Measurements from ENCODE around the gene CDYL2. TPM values are rescaled to one million over a fixed set of nuclear protein-coding genes. Genes with fewer than 3 reads are reported as not detected.

Gene CDYL2
- total and polyA plus RNA-seq, 4 donors: 1.3 to 12.6 (median 3.7) TPM

- Histone ChIP-seq H3K4me1 (ENCODE audit: control insufficient read depth in 5 of 5, insufficient read depth in 5 of 5, low read length in 5 of 5) (no peaks in the 10 kb centered on the region), H3K27me3 (ENCODE audit: control insufficient read depth in 3 of 3, insufficient read depth in 3 of 3, low read length in 2 of 3) (no peaks in the 10 kb centered on the region), H3K27ac (ENCODE audit: low read depth in 1 of 2, low read length in 1 of 2) (no peak overlapping the region), H3K36me3 (ENCODE audit: control insufficient read depth in 4 of 4, insufficient read depth in 4 of 4, low read length in 4 of 4) (no peaks in the 10 kb centered on the region), H3K9ac (ENCODE audit: insufficient read depth in 1 of 2, low read length in 2 of 2) (no peak overlapping the region), H3K4me3 (no peak overlapping the region), H3K9me3 (ENCODE audit: control insufficient read depth in 4 of 4, insufficient read depth in 3 of 4, low read length in 3 of 4) (no peaks in the 10 kb centered on the region)
- TF ChIP-seq CTCF (IDR thresholded peaks at IDR 0.05; ENCODE audit: control extremely low read depth, extremely low read depth): no peak
- DNase-seq (no peak), ATAC-seq (ENCODE audit: insufficient read depth, low FRiP score) (no peak)
- 81 to 86% methylated on average over 15 of the region's 15 CpGs for WGBS, 2 donors
These were observed 137.8 kb downstream of the CDYL2 start for GRCh38 chr16:80666378-80667250.

GRCh38 chr16:80665356-80665755 lies 139.0 kb downstream of the CDYL2 start:
- 93 to 98% methylated on average over 4 of the region's 4 CpGs for WGBS, 2 donors

GRCh38 chr16:80664786-80665185 lies 139.6 kb downstream of the CDYL2 start:
- H3K27ac ChIP-seq (ENCODE audit: low read depth in 1 of 2, low read length in 1 of 2): no peak overlapping the region
- H3K4me1 ChIP-seq (ENCODE audit: control insufficient read depth in 5 of 5, insufficient read depth in 5 of 5, low read length in 5 of 5): no peaks in the 10 kb centered on the region
- no peak for DNase-seq
- no peak for ATAC-seq (ENCODE audit: insufficient read depth, low FRiP score)
- peaks cover 0 to 7% (median 2%) of the 10 kb centered on the region in 4 donors for H3K9me3 ChIP-seq (ENCODE audit: control insufficient read depth in 4 of 4, insufficient read depth in 3 of 4, low read length in 3 of 4)
- WGBS, 2 donors: 29 to 66% methylated on average over 2 of the region's 2 CpGs
- H3K27me3 ChIP-seq (ENCODE audit: control insufficient read depth in 3 of 3, insufficient read depth in 3 of 3, low read length in 2 of 3): no peaks in the 10 kb centered on the region
- H3K36me3 ChIP-seq (ENCODE audit: control insufficient read depth in 4 of 4, insufficient read depth in 4 of 4, low read length in 4 of 4): no peaks in the 10 kb centered on the region
- TF ChIP-seq CTCF (IDR thresholded peaks at IDR 0.05; ENCODE audit: control extremely low read depth, extremely low read depth): no peak
- H3K9ac ChIP-seq (ENCODE audit: insufficient read depth in 1 of 2, low read length in 2 of 2): no peak overlapping the region
- no peak overlapping the region for H3K4me3 ChIP-seq

More at GRCh38 chr16:80665356-80665755, 139.0 kb downstream of the CDYL2 start:
- H3K27ac ChIP-seq (ENCODE audit: low read depth in 1 of 2, low read length in 1 of 2): no peak overlapping the region
- ATAC-seq (ENCODE audit: insufficient read depth, low FRiP score) (no peak), DNase-seq (no peak)
- no peak overlapping the region for H3K4me3 ChIP-seq
- H3K27me3 ChIP-seq (ENCODE audit: control insufficient read depth in 3 of 3, insufficient read depth in 3 of 3, low read length in 2 of 3): no peaks in the 10 kb centered on the region
- peaks cover 0 to 7% (median 1%) of the 10 kb centered on the region in 4 donors for H3K9me3 ChIP-seq (ENCODE audit: control insufficient read depth in 4 of 4, insufficient read depth in 3 of 4, low read length in 3 of 4)
- H3K4me1 ChIP-seq (ENCODE audit: control insufficient read depth in 5 of 5, insufficient read depth in 5 of 5, low read length in 5 of 5): no peaks in the 10 kb centered on the region
- no peaks in the 10 kb centered on the region for H3K36me3 ChIP-seq (ENCODE audit: control insufficient read depth in 4 of 4, insufficient read depth in 4 of 4, low read length in 4 of 4)
- TF ChIP-seq CTCF (IDR thresholded peaks at IDR 0.05; ENCODE audit: control extremely low read depth, extremely low read depth): no peak
- H3K9ac ChIP-seq (ENCODE audit: insufficient read depth in 1 of 2, low read length in 2 of 2): no peak overlapping the region

All from lung (tissue), 12 donors.